Activated CD4-positive, alpha-beta T cell treated with anti-CD3 and anti-CD28 coated beads, Interleukin-2, Interleukin-4, amounts not matched to agents 100 ng/mL and 50 ng/mL, durations not matched to agents 16 hours and 8 hours (primary cell): ENCODE results near the gene CACNB1.
"Not testable (repeated sequence)": the region's sequence is repeated elsewhere in the genome, so short reads cannot be mapped to it uniquely, and the experiment has no call there.

Experiments
- DNase-seq: peaks from one replicate; pipeline ENCODE4 v3.0.0-alpha.2; 2020; ENCODE audit warnings: low spot score

CACNB1 gene

GRCh38 chr17:39151150-39151942 is 46.1 kb downstream of the CACNB1 start, which contains the start of gene PLXDC1:
PLXDC1 (minus strand) TSS chr17:39151637; CDS start chr17:39151437, 200 bp downstream.
- DNase-seq: no peak

GRCh38 chr17:39150795-39151149 is 46.7 kb downstream of the CACNB1 start:
- DNase-seq: no peak

DNA sequence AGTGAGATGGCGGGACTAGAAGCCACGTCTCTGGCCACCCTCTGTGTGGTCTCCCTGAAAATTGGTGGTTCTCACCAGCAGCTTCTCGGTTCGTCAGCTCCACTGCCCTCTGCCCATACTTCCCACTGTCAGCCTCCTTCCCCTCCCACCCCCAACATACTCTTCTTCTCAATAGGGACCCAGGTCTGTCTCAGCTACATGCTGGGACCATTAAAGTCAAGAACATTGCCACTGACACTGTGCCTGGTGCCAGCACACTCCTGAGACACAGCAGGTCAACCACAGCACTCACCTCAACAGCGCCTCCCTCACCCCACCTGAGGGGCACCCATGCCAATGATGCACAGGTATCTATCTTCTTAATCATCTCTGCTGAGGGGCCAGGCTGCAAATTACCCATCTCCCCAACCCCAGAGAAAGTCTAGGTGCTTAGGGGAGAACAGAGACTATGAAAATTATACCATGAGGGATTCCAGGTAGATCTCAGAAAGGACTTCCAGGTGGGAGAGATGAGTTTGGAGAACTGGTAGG is 47.3 kb downstream of the CACNB1 start:
- no peak for DNase-seq

DNA sequence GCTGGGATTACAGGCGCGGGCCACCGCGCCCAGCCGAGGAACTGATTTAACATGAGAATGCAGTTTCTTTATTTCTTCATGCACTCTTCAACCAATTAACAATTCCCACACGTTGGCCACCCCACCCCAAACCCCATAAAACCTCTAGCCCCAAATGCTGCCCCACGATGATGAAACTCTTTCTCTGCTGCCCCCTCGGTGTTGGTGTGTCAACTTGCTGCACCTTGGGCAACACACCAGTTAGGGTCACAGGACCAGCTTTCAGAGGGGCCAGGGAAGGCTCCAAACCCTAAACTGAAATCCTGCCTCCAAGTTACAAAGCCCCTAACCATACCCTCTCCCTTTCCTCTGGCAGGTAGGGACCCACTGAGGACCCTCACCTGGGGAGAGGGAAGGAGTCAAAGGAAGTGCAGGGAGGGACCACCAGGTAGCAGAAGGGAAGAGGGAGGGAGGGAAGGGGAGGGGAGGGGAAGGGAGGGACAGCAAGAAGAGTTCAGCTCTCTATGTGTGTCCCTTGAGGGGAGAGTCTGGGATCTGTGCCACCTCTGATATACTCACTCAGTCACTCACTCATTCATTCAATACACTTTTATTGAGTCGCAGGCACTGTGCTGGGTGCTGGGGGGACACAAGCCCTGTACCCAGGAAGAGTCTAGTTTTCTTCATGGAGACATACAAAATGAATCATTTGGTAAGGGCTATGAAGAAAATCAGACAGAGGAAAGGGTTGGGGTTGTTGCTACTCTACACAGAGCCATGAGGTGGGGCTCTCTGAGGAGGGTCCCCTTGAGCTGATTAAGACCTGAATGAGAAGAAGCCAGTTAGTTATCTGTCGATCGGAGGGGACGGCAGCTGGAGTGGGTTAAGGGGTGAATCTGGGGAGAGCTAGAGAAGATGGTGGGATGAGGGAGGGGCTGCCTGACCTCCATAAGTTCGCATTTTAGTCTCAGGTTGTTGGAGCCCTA is 50.0 kb downstream of the CACNB1 start:
- DNase-seq: no peak

- no peak for DNase-seq
Measured at GRCh38 chr17:39146273-39146672, 51.2 kb downstream of the CACNB1 start.

DNA sequence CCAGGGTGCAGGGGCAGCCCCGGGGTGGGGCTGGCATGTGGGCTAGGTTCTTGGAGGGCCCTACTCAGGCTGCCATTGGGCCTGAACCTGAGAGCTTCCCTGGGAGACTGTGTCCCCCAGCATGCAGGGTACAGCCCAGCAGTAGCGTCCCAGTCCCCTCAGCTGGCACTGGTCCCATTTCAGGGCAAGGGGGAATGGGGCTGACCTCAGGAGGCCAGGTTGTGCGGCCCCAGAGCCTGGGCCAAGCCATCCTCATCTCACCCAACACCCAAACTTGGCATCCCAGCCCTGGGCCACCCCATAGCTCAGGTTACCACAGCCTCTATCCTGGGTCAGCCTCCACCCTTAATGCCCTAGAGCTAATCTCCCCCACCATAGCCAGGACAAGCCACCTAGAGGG is 52.3 kb downstream of the CACNB1 start:
- no peak for DNase-seq

- no peak for DNase-seq
Measured at GRCh38 chr17:39144416-39144840, 53.0 kb downstream of the CACNB1 start.

- no peak for DNase-seq
Measured at GRCh38 chr17:39143552-39144093, 53.8 kb downstream of the CACNB1 start.

DNA sequence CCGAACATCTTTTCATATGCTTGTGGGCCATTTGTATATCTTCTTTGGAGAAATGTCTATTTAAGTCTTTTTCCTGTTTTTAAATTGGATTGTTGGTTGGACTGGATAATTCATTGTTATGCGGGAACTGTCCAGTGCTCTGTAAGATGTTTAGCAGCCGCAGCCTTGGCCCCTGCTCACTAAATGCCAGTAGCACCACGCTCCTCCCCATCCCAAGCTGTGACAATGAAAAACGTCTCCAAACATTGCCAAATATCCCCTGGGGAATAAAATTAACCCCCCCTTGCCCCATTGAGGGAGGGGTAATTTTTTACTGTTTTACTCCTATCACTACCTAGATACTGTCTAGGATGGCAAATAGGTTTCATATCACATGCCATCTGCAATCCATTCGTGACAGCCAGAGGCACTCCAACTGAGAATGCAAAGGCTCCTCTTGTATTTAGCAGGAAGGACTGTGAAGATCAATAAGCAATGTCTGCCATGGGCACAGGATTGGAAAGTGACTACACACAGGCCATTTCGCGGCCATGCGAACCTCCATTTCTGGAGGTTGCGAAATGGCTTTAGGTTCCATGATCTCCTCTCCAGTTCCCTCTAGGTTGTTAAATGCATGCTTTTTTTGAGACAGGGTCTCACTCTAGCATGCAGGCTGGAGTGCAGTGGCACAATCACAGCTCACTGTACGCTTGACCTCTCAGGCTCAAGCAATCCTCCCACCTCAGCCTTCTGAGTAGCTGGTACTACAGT is 55.4 kb downstream of the CACNB1 start:
- DNase-seq: no peak

DNA sequence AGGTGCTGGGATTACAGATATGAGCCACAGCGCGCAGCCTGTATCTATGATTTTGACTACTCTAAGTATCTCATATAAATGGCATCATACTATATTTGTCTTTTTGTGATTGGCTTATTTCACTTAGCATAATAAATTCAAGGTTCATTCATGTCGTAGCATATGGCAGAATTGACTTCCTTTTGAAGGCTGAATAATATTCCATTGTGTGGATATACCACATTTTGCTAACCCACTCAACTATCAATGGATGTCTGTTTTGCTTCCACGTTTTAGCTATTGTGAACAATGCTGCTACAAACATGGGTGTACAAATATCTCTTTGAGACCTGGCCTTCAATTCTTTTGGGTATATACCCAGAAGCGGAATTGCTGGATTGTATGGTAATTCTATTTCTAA is 56.2 kb downstream of the CACNB1 start:
- DNase-seq: no peak

DNA sequence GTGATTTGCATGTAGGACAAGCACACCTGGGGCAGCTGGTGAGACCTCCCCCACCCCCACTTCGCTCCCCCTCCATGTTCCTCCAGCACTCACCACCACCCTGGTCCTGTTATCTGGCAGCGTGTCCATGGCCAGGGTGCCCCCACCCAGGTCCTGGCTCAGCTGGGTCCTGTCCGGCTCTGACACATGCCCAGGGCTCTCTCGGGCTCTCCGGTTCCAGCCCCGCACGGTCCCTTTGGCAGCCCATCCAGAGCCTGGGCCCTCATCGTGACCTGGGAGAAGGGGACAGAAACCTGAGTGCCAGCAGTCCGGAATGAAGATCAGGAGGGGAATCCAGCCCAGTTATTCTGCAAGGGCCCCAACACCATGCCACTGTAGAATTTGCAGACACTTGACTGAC is 57.9 kb downstream of the CACNB1 start:
- DNase-seq: no peak

DNA sequence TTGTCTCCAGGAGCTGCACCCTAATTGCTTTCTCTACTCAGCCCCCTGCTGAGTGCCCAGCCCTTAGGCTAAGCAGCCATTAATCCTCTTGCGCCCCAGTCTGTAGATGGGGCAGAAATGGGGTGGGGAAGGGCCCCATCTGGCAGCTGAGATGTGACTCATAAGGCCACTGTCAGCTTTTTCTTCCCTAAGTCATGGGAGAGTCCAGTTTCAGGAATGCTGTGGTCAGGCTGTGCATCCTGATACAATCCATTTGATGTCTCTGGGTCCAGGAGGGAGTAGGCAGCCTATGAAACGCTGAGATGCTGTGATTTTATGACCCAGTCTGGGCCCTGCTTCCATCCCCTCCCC is 58.3 kb downstream of the CACNB1 start:
- no peak for DNase-seq

GRCh38 chr17:39138431-39139160 is 58.9 kb downstream of the CACNB1 start:
- DNase-seq: no peak

GRCh38 chr17:39134878-39135277 is 62.6 kb downstream of the CACNB1 start:
- DNase-seq: no peak

GRCh38 chr17:39132192-39132610 is 65.3 kb downstream of the CACNB1 start:
- DNase-seq: no peak

DNA sequence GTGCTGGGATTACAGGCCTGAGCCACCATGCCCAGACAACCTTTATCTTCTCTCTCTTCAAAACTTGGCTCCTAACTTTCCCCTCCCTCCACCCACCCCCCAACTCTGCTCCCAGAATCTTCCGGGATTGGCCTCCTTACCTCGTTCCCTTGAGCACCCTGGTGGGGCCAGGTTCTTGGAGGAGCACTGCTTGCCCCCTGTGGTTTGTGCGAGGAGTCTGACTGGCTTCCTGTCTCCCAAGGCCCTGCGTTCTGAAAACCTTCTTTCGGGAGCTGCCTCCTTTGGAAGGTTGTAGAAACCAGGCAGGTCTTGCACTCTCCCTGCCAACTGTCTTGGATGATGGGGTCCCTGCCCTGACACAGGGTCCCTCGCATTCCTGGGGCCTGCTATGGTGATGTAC is 65.9 kb downstream of the CACNB1 start:
- no peak for DNase-seq

- no peak for DNase-seq
Measured at GRCh38 chr17:39130205-39130604, 67.3 kb downstream of the CACNB1 start.

- not testable (repeated sequence) for DNase-seq
Measured at GRCh38 chr17:39129544-39129943, 67.9 kb downstream of the CACNB1 start.

- DNase-seq: no peak
Measured at GRCh38 chr17:39126436-39126835, 71.0 kb downstream of the CACNB1 start.

- no peak for DNase-seq
Measured at GRCh38 chr17:39125143-39125875, 72.2 kb downstream of the CACNB1 start.
